HG03575 (cell line): ENCODE results near the gene NOTCH4.
"Not testable (repeated sequence)": the region's sequence is repeated elsewhere in the genome, so short reads cannot be mapped to it uniquely, and the experiment has no call there.

ENCODE experiments used
- ATAC-seq: cut with Tn5 transposase; IDR thresholded peaks from one replicate; pipeline ENCODE4 v1.9.1; 2021; ENCODE audit not compliant: unreplicated experiment, insufficient number of reproducible peaks, low FRiP score; ENCODE audit errors: extremely low read depth

The NOTCH4 gene

GRCh38 chr6:32223258-32224235, at the start of gene NOTCH4:
Gene NOTCH4, minus strand, starts transcription at chr6:32224067. Its CDS starts 139 bp downstream, at chr6:32223928.
- ATAC-seq = no peak

- ATAC-seq = no peak
These were observed 47.6 kb upstream of the NOTCH4 start for GRCh38 chr6:32271429-32271828.

GRCh38 chr6:32268459-32268858, 44.6 kb upstream of the NOTCH4 start:
- not testable (repeated sequence) for ATAC-seq

GRCh38 chr6:32267035-32267434, 43.2 kb upstream of the NOTCH4 start:
- ATAC-seq = no peak

- ATAC-seq = not testable (repeated sequence)
These were observed 33.4 kb upstream of the NOTCH4 start for GRCh38 chr6:32257262-32257661.

GRCh38 chr6:32255199-32256153, 31.6 kb upstream of the NOTCH4 start:
- ATAC-seq = no peak

- ATAC-seq = no peak
These were observed 30.9 kb upstream of the NOTCH4 start for GRCh38 chr6:32254761-32255198.

- ATAC-seq = no peak
These were observed 28.6 kb upstream of the NOTCH4 start for GRCh38 chr6:32252331-32253009.

- no peak for ATAC-seq
These were observed 25.4 kb upstream of the NOTCH4 start for GRCh38 chr6:32249262-32249661.

- ATAC-seq = no peak
These were observed 23.5 kb upstream of the NOTCH4 start for GRCh38 chr6:32247401-32247800.

- no peak for ATAC-seq
These were observed 21.1 kb upstream of the NOTCH4 start for GRCh38 chr6:32244946-32245398.

GRCh38 chr6:32244270-32244669, 20.4 kb upstream of the NOTCH4 start:
- ATAC-seq = no peak

GRCh38 chr6:32242318-32242813, 18.5 kb upstream of the NOTCH4 start:
- not testable (repeated sequence) for ATAC-seq

- ATAC-seq = no peak
These were observed 16.8 kb upstream of the NOTCH4 start for GRCh38 chr6:32240686-32241085.

GRCh38 chr6:32239462-32239861, 15.6 kb upstream of the NOTCH4 start:
- ATAC-seq = no peak

GRCh38 chr6:32234934-32235333, 11.1 kb upstream of the NOTCH4 start:
- no peak for ATAC-seq

GRCh38 chr6:32226434-32226833, 2.6 kb upstream of the NOTCH4 start:
- ATAC-seq = no peak

- no peak for ATAC-seq
These were observed 829 bp upstream of the NOTCH4 start for GRCh38 chr6:32224696-32225095.
